ENCODE measurements around the gene PLK5. TPM values are rescaled to one million over a fixed set of nuclear protein-coding genes. Genes with fewer than 3 reads are reported as not detected.

The PLK5 gene
- total RNA-seq, 1 experiment from 2014 or later: 1.4 TPM

DNA sequence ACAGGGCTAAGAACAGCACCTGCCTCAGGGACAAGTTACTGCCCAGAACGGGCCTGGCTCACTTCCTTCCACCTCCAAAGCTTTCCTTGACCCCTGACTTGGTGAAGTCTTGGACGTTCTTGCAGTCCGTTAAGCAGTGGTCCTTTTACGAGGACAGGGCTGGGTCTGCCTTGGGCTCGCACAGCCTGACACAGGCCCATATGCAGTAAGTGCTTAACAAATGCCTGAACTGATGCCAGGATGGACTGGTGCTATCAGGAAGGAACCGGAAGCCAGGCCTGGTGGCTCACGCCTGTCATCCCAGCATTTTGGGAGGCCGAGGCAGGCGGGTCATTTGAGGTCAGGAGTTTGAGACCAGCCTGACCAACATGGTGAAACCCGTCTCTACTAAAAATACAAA is 1.8 kb upstream of the PLK5 start (continued):
- TF ChIP-seq, protein P1, sequence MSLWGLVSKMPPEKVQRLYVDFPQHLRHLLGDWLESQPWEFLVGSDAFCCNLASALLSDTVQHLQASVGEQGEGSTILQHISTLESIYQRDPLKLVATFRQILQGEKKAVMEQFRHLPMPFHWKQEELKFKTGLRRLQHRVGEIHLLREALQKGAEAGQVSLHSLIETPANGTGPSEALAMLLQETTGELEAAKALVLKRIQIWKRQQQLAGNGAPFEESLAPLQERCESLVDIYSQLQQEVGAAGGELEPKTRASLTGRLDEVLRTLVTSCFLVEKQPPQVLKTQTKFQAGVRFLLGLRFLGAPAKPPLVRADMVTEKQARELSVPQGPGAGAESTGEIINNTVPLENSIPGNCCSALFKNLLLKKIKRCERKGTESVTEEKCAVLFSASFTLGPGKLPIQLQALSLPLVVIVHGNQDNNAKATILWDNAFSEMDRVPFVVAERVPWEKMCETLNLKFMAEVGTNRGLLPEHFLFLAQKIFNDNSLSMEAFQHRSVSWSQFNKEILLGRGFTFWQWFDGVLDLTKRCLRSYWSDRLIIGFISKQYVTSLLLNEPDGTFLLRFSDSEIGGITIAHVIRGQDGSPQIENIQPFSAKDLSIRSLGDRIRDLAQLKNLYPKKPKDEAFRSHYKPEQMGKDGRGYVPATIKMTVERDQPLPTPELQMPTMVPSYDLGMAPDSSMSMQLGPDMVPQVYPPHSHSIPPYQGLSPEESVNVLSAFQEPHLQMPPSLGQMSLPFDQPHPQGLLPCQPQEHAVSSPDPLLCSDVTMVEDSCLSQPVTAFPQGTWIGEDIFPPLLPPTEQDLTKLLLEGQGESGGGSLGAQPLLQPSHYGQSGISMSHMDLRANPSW (CRISPR knock-in tag; conservative IDR thresholded peaks at IDR 0.05; ENCODE audit: low read depth): no peak

DNA sequence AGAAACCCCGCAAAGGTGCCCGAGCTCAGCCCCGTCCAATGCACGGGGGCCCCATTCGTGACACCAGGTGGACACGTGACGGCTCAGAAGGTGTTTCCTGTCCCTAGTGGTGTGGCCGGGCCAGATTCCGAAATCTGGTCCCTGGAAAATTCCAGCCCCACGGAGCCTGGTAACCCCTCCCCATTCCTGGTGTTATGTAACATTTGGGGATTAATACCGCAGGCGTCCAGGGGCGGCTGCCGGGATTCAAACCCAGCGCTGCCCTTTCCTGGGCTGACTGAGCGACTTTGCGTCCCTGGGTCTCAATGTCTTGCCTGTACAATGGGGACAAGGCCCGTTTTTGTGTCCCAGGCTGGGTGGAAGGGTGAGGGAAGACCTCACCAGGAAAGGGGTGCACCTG is 1.0 kb upstream of the PLK5 start:
- peaks cover 5% of the 10 kb centered on the region for H3K4me1 Mint-ChIP-seq
- TF ChIP-seq ATF1 (CRISPR knock-in tag; IDR thresholded peaks at IDR 0.05) (no peak), TEAD4 (CRISPR knock-in tag; IDR thresholded peaks at IDR 0.05) (no peak), ZNF219 (CRISPR knock-in tag; IDR thresholded peaks at IDR 0.05; ENCODE audit: borderline replicate concordance) (no peak), ZNF671 (CRISPR knock-in tag; IDR thresholded peaks at IDR 0.05) (no peak), RORB (CRISPR knock-in tag; IDR thresholded peaks at IDR 0.05) (no peak), SOX15 (CRISPR knock-in tag; IDR thresholded peaks at IDR 0.05) (no peak)
- TF ChIP-seq, protein P2, sequence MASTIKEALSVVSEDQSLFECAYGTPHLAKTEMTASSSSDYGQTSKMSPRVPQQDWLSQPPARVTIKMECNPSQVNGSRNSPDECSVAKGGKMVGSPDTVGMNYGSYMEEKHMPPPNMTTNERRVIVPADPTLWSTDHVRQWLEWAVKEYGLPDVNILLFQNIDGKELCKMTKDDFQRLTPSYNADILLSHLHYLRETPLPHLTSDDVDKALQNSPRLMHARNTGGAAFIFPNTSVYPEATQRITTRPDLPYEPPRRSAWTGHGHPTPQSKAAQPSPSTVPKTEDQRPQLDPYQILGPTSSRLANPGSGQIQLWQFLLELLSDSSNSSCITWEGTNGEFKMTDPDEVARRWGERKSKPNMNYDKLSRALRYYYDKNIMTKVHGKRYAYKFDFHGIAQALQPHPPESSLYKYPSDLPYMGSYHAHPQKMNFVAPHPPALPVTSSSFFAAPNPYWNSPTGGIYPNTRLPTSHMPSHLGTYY (CRISPR knock-in tag; IDR thresholded peaks at IDR 0.05): no peak
- TF ChIP-seq, protein P3, sequence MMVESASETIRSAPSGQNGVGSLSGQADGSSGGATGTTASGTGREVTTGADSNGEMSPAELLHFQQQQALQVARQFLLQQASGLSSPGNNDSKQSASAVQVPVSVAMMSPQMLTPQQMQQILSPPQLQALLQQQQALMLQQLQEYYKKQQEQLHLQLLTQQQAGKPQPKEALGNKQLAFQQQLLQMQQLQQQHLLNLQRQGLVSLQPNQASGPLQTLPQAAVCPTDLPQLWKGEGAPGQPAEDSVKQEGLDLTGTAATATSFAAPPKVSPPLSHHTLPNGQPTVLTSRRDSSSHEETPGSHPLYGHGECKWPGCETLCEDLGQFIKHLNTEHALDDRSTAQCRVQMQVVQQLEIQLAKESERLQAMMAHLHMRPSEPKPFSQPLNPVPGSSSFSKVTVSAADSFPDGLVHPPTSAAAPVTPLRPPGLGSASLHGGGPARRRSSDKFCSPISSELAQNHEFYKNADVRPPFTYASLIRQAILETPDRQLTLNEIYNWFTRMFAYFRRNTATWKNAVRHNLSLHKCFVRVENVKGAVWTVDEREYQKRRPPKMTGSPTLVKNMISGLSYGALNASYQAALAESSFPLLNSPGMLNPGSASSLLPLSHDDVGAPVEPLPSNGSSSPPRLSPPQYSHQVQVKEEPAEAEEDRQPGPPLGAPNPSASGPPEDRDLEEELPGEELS (CRISPR knock-in tag; IDR thresholded peaks at IDR 0.05): no peak
- TF ChIP-seq, protein P4, sequence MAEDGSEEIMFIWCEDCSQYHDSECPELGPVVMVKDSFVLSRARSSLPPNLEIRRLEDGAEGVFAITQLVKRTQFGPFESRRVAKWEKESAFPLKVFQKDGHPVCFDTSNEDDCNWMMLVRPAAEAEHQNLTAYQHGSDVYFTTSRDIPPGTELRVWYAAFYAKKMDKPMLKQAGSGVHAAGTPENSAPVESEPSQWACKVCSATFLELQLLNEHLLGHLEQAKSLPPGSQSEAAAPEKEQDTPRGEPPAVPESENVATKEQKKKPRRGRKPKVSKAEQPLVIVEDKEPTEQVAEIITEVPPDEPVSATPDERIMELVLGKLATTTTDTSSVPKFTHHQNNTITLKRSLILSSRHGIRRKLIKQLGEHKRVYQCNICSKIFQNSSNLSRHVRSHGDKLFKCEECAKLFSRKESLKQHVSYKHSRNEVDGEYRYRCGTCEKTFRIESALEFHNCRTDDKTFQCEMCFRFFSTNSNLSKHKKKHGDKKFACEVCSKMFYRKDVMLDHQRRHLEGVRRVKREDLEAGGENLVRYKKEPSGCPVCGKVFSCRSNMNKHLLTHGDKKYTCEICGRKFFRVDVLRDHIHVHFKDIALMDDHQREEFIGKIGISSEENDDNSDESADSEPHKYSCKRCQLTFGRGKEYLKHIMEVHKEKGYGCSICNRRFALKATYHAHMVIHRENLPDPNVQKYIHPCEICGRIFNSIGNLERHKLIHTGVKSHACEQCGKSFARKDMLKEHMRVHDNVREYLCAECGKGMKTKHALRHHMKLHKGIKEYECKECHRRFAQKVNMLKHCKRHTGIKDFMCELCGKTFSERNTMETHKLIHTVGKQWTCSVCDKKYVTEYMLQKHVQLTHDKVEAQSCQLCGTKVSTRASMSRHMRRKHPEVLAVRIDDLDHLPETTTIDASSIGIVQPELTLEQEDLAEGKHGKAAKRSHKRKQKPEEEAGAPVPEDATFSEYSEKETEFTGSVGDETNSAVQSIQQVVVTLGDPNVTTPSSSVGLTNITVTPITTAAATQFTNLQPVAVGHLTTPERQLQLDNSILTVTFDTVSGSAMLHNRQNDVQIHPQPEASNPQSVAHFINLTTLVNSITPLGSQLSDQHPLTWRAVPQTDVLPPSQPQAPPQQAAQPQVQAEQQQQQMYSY (CRISPR knock-in tag; IDR thresholded peaks at IDR 0.05): no peak
- TF ChIP-seq, protein P5, sequence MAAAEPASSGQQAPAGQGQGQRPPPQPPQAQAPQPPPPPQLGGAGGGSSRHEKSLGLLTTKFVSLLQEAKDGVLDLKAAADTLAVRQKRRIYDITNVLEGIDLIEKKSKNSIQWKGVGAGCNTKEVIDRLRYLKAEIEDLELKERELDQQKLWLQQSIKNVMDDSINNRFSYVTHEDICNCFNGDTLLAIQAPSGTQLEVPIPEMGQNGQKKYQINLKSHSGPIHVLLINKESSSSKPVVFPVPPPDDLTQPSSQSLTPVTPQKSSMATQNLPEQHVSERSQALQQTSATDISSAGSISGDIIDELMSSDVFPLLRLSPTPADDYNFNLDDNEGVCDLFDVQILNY (CRISPR knock-in tag; IDR thresholded peaks at IDR 0.05): no peak
- TF ChIP-seq, protein P6, sequence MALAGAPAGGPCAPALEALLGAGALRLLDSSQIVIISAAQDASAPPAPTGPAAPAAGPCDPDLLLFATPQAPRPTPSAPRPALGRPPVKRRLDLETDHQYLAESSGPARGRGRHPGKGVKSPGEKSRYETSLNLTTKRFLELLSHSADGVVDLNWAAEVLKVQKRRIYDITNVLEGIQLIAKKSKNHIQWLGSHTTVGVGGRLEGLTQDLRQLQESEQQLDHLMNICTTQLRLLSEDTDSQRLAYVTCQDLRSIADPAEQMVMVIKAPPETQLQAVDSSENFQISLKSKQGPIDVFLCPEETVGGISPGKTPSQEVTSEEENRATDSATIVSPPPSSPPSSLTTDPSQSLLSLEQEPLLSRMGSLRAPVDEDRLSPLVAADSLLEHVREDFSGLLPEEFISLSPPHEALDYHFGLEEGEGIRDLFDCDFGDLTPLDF (CRISPR knock-in tag; IDR thresholded peaks at IDR 0.05): no peak
- TF ChIP-seq, protein P7, sequence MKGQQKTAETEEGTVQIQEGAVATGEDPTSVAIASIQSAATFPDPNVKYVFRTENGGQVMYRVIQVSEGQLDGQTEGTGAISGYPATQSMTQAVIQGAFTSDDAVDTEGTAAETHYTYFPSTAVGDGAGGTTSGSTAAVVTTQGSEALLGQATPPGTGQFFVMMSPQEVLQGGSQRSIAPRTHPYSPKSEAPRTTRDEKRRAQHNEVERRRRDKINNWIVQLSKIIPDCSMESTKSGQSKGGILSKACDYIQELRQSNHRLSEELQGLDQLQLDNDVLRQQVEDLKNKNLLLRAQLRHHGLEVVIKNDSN (CRISPR knock-in tag; IDR thresholded peaks at IDR 0.05): no peak
- no peak overlapping the region for H3K4me3 Mint-ChIP-seq
- ChIA-PET POLR2A (interaction anchor here (0.5 kb wide), 1 partner anchor 32 kb away, joined by 3 read pairs; the partner anchor contains the start of gene REEP6), CTCF (interaction anchor here (0.6 to 1.4 kb wide), 6 partner anchors 8 to 375 kb away, joined by 3 to 7 read pairs (median 4); no protein-coding TSS in a partner anchor)
- no peaks in the 10 kb centered on the region for H3K36me3 Mint-ChIP-seq
- no peak for ATAC-seq
- H3K27me3 Mint-ChIP-seq (ENCODE audit: low read depth): peaks cover 53% of the 10 kb centered on the region
- H3K9me3 Mint-ChIP-seq: peaks cover 5% of the 10 kb centered on the region; the same call in 1 of the 2 replicates
- no peak for DNase-seq (ENCODE audit: low spot score)
- H3K27ac Mint-ChIP-seq: no peak overlapping the region
